Left renal cortex interstitium (tissue), 4 donors: Measurements from ENCODE around the gene SPDYA. TPM values are rescaled to one million over a fixed set of nuclear protein-coding genes. Genes with fewer than 3 reads are reported as not detected.

Source experiments
- polyA plus RNA-seq, 4 donors: library from polyadenylated mRNA; unstranded; fragments of 120-200 nt; gene quantifications; one replicate each; pipeline ENCODE4 v1.2.1, GENCODE V29; 2013; ENCODE audit not compliant: insufficient read length in 4 of 4

Gene SPDYA
- polyA plus RNA-seq, 4 donors, result 0.56 to 5.0 (median 2.3) TPM

Other genes with a start within 250 kb of the SPDYA start
- 100 to 1,000 TPM; 160 to 205 (median 179) TPM for gene PPP1CB, start 59.0 kb upstream of the SPDYA start, polyA plus RNA-seq
- 10 to 100 TPM; 23.0 to 33.1 (median 27.7) TPM for gene TRMT61B, start 59.5 kb downstream of the SPDYA start, polyA plus RNA-seq
- gene WDR43, start 83.8 kb downstream of the SPDYA start, polyA plus RNA-seq, result 10 to 100 TPM; 44.0 to 59.2 (median 46.9) TPM
- gene TOGARAM2, start 170.5 kb downstream of the SPDYA start, polyA plus RNA-seq, result 1 to 10 TPM in 2 of 4 donors, under 1 TPM in 2; 0.62 to 2.0 (median 1.2) TPM